ENCODE measurements around the gene PYCR2. TPM values are rescaled to one million over a fixed set of nuclear protein-coding genes. Genes with fewer than 3 reads are reported as not detected.

PYCR2 gene
- total RNA-seq, 1 experiment from 2014 or later, result 74.4 TPM

DNA sequence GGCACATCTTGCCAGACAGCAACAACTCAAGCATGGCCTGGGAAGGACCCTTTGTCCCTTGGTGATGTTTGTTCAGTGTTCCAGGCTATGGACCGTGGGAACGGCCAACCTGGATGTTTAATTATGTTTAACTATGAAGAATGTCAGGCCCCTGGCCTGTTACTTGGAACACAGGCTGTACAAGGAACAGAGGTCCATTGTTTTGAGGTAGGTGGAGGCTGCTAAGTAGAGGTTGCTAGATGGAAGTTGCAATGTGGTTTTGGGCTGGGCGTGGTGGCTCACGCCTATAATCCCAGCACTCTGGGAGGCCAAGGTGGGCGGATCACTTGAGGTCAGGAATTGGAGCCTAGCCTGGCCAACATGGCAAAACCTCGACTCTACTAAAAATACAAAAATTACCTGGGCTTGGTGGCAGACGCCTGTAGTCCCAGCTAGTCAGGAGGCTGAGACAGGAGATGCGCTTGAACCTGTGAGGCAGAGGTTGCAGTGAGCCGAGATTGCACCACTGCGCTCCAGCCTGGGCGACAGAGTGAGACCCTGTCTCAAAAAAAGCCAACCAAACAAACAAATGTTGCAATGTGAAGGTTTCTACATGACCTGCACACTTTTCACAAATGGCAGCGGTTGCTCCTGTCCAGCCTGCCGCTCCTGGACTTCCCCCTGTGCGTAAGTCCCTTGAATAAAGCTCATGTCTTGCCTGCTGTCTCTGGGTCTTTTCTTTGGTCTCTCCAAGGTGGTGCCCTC is 32.6 kb downstream of the PYCR2 start:
- intact Hi-C loops (cut with micrococcal nuclease; ENCODE audit: unreplicated experiment) (no loop called here), in situ Hi-C loops (cut with HindIII; ENCODE audit: low pct_unique_long_range_greater_than_20kb, low sequenced_read_pairs) (no loop called here)
- Histone ChIP-seq H3K36me3 (ENCODE audit: control insufficient read depth, insufficient read depth, low read length) (no peaks in the 10 kb centered on the region), H3K9me3 (ENCODE audit: control insufficient read depth, insufficient read depth, low read depth, low read length) (no peaks in the 10 kb centered on the region), H3K4me3 (ENCODE audit: low read depth in 2 of 2, low read length in 2 of 2) (no peak overlapping the region), H3K4me1 (ENCODE audit: control insufficient read depth, insufficient read depth, low read length) (no peaks in the 10 kb centered on the region), H3K27me3 (ENCODE audit: control insufficient read depth, insufficient read depth, low read length) (no peaks in the 10 kb centered on the region), H3K27ac (ENCODE audit: low read length) (no peak overlapping the region)
- DNase-seq (ENCODE audit: low read depth, low spot score) (no peak), ATAC-seq (no peak; the same call in 1 of the 2 replicates)
- TF ChIP-seq TCF7L2 (IDR thresholded peaks at IDR 0.05; ENCODE audit: low read depth, low read length) (no peak), SIN3A (IDR thresholded peaks at IDR 0.05; ENCODE audit: borderline replicate concordance, insufficient read depth, low read depth, low read length) (no peak), POLR2AphosphoS5 (IDR thresholded peaks at IDR 0.05; ENCODE audit: low read depth, low read length) (no peak)
- TF ChIP-seq, protein P1, sequence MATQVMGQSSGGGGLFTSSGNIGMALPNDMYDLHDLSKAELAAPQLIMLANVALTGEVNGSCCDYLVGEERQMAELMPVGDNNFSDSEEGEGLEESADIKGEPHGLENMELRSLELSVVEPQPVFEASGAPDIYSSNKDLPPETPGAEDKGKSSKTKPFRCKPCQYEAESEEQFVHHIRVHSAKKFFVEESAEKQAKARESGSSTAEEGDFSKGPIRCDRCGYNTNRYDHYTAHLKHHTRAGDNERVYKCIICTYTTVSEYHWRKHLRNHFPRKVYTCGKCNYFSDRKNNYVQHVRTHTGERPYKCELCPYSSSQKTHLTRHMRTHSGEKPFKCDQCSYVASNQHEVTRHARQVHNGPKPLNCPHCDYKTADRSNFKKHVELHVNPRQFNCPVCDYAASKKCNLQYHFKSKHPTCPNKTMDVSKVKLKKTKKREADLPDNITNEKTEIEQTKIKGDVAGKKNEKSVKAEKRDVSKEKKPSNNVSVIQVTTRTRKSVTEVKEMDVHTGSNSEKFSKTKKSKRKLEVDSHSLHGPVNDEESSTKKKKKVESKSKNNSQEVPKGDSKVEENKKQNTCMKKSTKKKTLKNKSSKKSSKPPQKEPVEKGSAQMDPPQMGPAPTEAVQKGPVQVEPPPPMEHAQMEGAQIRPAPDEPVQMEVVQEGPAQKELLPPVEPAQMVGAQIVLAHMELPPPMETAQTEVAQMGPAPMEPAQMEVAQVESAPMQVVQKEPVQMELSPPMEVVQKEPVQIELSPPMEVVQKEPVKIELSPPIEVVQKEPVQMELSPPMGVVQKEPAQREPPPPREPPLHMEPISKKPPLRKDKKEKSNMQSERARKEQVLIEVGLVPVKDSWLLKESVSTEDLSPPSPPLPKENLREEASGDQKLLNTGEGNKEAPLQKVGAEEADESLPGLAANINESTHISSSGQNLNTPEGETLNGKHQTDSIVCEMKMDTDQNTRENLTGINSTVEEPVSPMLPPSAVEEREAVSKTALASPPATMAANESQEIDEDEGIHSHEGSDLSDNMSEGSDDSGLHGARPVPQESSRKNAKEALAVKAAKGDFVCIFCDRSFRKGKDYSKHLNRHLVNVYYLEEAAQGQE (IDR thresholded peaks at IDR 0.05; ENCODE audit: insufficient read depth in 1 of 2, low read depth in 2 of 2, low read length in 1 of 2), result no peak
- TF ChIP-seq, protein P2, sequence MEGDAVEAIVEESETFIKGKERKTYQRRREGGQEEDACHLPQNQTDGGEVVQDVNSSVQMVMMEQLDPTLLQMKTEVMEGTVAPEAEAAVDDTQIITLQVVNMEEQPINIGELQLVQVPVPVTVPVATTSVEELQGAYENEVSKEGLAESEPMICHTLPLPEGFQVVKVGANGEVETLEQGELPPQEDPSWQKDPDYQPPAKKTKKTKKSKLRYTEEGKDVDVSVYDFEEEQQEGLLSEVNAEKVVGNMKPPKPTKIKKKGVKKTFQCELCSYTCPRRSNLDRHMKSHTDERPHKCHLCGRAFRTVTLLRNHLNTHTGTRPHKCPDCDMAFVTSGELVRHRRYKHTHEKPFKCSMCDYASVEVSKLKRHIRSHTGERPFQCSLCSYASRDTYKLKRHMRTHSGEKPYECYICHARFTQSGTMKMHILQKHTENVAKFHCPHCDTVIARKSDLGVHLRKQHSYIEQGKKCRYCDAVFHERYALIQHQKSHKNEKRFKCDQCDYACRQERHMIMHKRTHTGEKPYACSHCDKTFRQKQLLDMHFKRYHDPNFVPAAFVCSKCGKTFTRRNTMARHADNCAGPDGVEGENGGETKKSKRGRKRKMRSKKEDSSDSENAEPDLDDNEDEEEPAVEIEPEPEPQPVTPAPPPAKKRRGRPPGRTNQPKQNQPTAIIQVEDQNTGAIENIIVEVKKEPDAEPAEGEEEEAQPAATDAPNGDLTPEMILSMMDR (IDR thresholded peaks at IDR 0.05), result no peak
- BruUV-seq (replicated peaks), result no TSS peak
- ChIA-PET POLR2A (no interaction called here), CTCF (no interaction called here)

DNA sequence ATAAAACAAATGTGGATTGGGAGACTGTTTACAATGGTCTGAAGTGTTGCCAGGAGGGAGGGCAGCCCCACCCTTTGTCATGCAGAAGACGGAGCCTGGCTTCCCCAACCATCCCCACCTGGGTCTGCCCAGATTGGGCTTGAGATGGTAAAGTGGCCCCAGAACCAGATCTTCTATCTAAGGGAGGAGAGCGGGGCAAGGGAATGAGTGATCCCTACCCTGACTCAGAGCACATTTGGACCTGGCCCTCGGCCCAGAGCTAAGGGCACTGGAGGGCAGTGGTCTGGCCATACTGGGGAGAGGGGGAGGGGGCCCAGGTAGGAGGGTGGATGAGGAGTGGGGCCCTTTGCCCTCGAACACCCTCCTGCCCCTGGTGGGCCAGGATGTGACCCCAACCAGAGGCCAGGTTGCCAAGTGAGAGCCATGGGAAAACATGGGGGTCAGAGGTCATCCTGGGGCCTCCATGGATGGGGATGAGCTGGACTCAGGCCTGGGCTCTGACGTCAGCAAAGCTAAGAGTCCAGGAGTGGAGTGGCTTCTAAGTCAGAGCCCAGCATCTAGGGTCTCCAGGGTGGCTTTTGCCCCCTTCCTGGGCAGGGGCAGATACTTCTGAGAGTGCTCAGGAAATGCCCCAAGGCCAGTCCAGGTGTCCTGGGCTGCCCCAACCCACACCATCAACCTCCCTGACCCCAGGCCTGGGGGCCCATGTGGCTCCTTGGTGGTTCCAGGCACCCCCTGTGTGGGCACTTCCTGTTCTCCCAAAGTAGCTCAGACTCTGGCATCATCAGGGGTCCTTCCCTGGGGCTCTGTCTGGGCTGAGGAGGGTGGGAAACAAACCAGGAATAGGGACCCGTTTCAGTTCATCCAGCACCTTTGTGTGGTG is 33.5 kb downstream of the PYCR2 start:
- no peak for ATAC-seq

More for the DNA sequence above, 33.5 kb downstream of the PYCR2 start:
- no peaks in the 10 kb centered on the region for H3K27me3 ChIP-seq (ENCODE audit: control insufficient read depth, insufficient read depth, low read length)
- H3K4me1 ChIP-seq (ENCODE audit: control insufficient read depth, insufficient read depth, low read length), result peaks cover 4% of the 10 kb centered on the region; the same call in 1 of the 2 replicates
- no TSS peak for BruUV-seq (replicated peaks)
- no peak overlapping the region for H3K27ac ChIP-seq (ENCODE audit: low read length)
- no peaks in the 10 kb centered on the region for H3K9me3 ChIP-seq (ENCODE audit: control insufficient read depth, insufficient read depth, low read depth, low read length)
- no peak overlapping the region for H3K4me3 ChIP-seq (ENCODE audit: low read depth in 2 of 2, low read length in 2 of 2)
- intact Hi-C loops (cut with micrococcal nuclease; ENCODE audit: unreplicated experiment) (no loop called here), in situ Hi-C loops (cut with HindIII; ENCODE audit: low pct_unique_long_range_greater_than_20kb, low sequenced_read_pairs) (no loop called here)
- TF ChIP-seq SIN3A (IDR thresholded peaks at IDR 0.05; ENCODE audit: borderline replicate concordance, insufficient read depth, low read depth, low read length) (no peak), TCF7L2 (IDR thresholded peaks at IDR 0.05; ENCODE audit: low read depth, low read length) (no peak), POLR2AphosphoS5 (IDR thresholded peaks at IDR 0.05; ENCODE audit: low read depth, low read length) (no peak)
- TF ChIP-seq, protein P2 (IDR thresholded peaks at IDR 0.05), result no peak
- TF ChIP-seq, protein P1 (IDR thresholded peaks at IDR 0.05; ENCODE audit: insufficient read depth in 1 of 2, low read depth in 2 of 2, low read length in 1 of 2), result no peak
- H3K36me3 ChIP-seq (ENCODE audit: control insufficient read depth, insufficient read depth, low read length), result no peaks in the 10 kb centered on the region
- no peak for DNase-seq (ENCODE audit: low read depth, low spot score)
- ChIA-PET POLR2A (no interaction called here), CTCF (no interaction called here)

Measured in Panc1 (cell line).